ENCODE data around the gene SPG7.

Gene SPG7

DNA sequence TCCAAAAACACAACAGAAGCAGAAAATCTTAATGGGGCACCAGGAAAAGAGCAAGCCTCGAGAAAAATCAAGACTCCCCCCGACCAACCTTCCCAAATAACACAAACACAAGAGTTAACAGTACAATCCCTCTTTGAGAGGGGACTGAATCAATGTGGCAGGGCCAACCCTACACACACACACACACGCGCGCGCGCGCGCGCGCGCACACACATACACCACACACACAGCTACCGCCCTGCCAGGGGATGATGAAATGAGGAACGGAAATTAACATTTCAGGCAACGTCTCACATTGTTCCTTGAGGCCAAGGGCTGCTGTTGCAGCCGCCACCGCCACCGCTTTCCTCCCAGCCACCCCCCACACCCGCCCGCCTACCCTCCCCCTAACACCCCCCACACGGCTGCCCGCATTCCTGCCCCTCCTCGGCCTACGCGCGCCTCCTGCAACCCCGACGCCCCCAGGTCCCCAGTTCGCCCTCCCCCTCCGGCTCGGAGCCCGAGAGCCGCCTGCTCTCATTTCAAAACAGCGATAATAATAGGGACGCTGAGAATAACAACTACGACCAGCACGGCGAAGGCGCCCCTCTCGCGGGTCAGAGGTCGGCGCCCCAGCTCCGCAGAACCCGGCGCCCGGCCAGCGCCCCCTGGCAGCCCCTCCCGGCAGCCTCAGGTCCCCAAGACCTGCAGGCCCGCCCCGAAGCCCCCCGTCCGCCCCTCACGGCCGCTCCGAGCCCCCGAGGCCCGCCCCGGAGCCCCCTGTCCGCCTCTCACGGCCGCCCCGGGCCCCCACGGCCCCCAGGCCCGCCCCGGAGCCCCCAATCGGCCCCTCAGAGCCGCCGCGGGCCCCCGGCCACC lies 18.9 kb upstream of the SPG7 start:
- no peak for DNase-seq

DNA sequence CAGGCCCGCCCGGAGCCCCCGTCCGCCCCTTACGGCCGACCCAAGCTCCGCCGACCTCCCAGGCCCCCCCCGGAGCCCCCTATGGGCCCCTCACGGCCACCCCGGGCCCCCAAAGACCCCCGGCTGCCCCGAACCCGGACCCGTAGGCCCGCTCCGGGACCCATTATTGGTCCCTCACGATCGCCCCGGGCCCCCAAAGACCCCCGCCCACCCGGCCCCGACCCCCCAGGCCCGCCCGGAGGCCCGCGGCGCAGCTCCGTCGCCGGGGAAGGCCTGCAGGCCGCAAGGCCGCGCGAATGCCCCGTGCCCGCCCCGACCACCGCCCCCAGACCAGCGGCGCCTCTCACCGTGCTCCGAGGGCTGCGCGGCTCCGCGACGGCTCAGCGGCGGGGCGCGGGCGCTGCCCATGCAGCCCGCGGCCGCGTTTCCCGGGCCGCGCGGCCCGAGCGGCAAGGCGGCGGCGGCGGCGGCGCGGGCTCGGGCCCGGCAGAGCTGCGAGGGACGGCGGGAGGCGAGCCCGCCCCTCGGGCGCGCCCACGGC lies 18.2 kb upstream of the SPG7 start:
- no peak for DNase-seq

DNA sequence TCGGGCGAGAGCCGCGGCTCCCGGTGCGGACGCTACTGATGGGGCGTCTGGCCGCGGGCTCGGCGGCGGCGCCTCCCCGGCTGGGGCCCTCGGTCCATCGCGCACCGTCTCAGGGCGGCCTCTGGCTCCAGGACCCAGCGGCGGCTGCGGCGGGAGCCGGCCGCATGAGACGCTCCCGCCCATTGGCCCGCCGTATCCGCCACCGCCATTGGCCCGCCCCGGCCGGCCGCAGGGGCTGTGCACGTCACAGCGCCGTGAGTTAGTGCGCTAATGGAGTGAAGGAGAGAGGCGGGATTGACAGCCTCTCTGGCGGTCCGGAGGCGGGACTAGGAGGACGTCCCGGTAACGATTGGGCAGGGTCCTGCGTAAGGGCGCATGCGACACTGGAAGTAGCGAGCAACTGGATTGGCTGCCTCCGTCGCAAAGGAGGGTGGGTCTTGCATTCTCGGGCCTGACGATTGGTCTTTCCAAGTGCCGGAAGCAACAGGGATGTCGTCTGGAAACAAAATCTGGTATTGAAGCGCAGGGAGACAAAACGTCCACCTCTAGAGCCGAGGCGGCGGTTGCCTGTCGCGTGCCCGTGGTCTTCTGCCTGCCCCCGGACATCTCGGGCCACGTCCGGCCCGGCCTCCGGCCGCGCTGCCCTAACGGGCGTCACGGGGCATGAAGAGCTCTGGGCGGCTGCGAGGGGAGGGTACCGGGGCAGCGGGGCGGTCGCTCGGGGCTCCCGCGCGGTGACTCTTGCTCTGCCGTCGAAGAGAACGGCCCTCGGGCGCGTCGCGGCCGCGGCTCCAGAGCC lies 17.6 kb upstream of the SPG7 start, which contains the start of gene ANKRD11:
Gene ANKRD11 (minus strand): TSS at position 123 of the 799 bp plus-strand sequence. CDS start 173,542 bp downstream, outside the sequence.
- peak; percentile 95 for DNase-seq

DNA sequence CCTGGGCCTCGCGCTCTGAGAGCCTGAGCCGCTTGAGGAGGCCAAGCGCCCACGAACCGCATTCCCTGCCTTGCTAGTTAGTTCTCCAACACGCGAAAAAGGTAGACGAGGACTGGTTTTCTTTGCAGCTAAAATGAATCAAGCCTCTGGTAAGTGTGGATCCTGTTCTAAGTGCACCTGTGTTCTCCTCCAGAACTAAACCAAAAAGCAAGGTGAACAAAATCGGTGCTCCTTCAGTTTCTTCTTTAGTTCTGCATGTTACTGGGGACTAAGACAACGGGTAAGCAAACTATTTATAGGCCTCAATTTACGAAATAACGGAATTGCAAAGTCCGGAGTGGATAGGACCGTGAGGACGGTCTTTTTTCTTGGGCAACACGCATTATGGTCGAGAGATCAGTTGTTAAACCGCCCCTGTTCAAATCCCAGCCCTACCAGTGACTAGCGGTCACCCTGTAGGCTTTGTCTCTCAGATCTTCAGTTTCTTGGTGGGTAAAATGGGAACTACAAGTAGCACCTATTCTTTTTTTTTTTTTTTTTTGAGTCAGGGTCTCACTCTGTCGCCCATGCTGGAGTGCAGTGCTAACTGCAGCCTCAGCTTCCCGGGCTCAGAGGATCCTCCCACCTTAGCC lies 16.8 kb upstream of the SPG7 start:
- DNase-seq: no peak

DNA sequence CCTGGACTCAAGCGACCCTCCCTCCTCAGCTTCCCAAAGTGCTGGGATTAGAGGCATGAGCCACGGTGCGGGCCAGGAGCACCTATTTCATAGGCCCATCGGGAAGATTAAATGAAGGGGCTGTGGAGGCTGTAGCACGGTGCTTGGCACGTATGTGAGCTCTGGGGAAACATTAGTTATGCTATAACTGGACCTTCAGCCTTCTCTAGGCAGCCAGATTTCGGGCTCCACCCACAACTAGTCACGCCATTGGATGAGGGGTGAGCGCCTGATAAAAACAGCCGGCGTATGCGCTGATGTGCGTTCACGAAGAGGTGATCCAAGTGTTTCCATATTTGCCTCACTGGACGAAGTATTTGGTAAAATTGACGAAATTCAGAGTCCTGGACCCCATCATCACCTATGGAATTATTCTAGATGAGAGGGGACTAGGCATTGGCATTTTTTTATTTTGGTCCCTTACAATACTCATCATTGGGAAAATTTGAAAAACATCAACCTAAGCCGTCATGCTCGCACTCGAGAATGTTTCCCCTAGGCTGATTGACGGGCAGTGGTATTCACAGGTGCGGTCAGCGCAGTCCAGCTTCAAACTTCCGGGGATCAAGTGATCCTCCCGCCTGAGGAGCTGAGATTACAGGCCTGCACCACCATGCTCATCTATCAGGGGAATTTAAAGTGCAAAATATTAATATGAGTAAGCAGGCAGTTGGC lies 16.1 kb upstream of the SPG7 start:
- DNase-seq: no peak

DNA sequence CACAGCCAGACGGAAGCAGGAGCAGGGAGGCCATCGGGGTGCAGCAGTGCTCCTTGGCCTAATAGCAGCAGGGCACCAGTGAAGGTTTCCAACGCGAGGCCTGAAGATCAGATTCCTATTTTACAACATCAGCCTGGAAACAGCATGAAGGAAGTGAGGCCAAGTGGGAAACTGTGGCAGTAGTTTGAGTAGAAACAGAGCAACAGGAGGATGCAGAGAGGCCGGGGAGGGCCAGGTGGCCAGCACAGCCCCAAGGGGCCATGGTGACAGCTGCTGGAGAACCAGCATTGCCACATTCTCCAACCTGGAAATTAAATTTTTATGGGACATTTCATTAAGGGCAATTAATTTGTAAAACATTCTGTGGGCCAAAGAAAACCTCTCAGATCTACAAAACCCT lies 14.4 kb upstream of the SPG7 start:
- DNase-seq: no peak

DNA sequence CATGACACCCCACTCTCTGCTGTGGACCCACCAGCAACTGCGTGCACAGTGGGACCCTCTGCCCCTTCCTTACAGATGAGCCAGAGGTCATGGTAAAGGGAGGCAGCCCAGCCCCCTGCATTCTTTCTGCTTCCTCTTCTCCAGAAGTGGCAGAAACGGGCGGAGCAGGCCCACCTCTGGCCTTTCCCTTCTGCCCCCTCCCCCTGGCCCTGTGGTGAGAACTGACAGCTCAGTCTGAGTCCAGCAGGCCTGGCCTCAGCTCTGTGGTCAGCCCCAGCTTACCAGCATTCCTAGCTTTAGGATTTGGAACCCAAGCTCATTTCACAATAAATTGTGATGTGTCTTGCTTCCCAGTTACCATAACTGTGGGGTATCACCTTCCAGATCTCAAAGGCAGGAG lies 13.1 kb upstream of the SPG7 start:
- no peak for DNase-seq

DNA sequence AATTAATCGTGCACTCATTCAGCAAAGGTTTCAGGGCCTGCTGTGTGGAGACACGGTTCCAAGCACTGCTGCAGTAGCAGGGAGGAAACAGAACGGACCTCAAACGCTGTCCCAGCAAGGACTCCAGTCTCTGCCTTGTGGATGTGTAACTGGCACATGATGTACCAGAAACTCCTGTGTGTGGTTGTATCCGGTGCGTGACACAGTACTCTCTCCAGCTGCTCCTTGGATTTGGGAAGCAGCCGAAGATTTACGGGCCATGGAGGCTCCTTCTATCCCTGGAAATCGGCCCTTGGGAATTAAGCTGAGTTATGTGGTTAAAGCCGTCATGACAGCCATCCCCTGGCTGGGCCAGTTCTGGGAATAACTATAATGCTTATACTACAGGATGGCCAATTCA lies 9.4 kb upstream of the SPG7 start:
- DNase-seq: no peak

DNA sequence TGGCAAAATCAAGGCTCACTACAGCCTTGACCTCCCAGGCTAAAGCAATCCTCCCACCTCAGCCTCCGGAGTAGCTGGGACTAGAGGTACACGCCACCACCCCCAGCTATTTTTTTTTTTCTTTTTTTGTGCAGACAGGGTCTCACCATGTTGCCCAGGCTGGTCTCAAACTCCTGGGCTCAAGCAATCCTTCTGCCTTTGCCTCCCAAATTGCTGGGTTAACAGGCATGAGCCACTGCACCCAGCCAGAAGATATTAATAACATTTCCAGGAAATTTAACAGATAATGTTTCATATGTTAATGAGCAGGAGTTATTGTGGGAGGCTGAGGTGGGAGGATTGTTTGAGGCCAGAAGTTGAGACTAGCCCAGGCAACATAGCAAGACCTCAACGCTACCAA lies 8.4 kb upstream of the SPG7 start:
- DNase-seq: no peak

DNA sequence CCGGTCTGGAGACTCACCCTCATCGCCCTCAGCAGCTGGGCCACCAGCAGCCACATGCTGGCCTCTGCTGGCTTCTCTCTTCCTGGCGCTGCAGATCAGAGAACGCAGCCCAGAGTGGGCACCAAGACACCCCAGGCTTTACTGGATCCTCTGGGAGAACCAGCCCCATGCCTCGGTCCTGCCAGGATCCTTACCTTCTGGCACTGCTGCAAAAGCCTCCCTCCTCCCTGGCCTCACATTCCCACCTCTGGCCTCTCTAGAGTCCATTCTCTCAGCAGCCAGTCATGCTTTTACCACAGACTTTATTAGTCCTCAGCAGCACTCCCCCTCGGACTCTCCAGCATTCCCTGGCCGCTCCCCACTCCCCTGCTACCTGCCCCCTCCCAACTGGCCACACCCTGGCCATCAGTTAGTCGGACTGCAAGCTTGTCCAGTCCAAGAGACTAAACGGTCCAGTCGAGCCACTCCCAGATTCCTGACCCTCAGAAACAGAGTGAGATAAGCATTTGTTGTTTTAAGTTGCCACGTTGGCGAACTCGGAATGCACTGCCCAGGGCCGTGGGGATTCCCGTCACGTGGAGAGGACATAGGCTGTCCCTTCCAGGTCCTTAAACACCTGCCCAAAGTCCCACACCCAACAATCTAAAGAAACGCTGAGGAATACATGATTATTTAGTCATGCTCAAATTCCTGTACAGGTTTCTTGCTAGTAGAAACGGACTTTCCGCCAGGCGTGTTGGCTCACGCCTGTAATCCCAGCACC lies 5.9 kb upstream of the SPG7 start:
- no peak for DNase-seq

DNA sequence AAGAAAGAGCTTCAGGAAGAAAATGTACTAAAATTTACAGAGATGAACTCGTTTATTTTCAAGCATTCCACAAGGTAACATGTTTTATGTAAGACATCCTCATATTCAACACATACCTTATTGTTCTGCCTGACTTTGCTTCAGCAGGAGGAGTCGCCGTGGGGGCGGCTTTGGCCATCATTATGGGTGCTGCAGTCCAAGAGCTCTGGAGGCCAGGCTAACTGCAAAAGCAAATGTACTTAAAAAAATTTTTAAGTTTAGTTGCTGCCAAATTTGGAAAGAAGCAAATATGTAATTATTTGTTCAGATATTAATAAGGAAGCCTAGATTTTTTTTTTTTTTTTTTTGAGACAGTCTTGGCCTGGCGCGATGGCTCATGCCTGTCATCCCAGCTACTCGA lies 4.1 kb upstream of the SPG7 start:
- no peak for DNase-seq

DNA sequence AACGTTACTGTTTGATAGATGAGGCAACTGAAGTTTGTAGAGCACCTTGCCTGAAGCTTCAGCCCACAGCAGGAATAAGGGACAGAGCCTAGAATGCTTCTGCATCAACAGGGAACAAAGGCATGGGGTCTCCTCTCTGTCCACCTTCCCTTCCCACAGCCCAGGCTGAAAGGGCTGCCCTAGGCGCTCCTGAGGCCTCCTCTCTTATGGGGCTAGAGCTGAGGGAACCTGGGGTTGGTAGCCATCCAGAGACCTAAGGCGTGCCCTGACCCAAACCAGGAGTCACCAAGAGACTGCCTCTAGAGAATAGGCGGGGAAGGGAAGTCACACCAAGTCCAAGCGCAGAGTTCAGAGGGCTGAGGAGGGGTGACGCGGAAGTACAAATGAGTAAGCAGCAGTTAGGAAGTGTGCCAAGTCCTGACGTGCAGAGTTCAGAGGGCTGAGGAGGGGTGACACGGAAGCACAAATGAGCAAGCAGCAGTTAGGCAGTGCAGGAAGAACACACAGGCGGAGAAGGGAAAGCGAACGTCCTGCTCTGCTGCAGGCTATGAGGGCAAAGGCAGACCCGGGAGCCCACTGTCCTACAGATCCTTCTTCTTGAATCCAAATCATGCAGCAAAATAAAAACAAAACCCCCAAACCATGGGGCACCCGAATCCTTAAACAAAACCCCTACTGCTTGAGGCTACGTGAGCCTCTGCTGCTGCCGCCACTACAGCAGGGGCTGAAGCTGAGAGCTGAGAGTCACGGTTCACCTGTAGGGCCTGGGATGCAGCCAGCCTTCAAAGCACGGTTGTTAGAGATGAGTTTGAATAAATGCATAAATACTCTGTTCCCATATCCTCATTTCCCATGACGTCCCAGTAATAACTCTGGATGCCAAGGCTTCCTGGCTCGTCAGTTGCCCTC lies 2.7 kb upstream of the SPG7 start:
- no peak for DNase-seq

DNA sequence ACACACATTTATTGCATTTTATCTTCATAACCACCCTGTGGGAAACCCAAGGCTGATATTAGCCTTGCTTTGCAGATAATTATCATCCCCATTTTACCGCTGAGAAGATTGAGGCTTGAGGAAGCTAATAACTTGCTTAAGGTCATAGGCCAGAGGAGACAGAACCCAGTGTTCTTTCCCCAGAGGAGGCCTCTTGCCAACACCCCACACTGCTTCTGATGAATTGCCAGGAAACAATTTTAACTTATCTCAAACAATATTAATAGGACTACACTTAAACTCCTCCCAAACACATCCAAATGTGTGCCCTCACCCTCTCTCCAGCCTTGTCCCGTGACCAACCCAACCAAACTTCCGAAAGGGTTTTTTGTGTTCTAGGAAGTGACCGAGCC lies 2.1 kb upstream of the SPG7 start:
- DNase-seq: no peak

DNA sequence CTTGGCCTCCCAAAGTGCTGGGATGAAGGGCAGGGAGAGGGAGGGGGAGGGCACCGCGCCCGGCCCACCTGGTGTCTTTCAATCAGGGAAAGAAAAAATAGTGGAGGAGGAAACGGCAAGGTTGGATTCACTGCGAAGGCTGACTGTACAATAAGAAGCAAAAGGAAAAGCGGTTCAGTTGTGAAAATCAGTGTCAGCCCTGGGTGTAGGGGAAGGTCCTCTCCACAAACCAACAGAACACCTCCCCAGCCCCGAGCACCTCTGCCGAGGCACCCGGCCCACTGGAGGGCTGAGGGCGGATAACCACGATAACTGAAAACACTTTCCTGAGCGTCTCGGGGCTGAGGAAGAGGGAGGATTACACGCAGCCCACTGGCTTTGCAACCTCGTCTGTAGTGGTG lies 1.4 kb upstream of the SPG7 start:
- DNase-seq: no peak

DNA sequence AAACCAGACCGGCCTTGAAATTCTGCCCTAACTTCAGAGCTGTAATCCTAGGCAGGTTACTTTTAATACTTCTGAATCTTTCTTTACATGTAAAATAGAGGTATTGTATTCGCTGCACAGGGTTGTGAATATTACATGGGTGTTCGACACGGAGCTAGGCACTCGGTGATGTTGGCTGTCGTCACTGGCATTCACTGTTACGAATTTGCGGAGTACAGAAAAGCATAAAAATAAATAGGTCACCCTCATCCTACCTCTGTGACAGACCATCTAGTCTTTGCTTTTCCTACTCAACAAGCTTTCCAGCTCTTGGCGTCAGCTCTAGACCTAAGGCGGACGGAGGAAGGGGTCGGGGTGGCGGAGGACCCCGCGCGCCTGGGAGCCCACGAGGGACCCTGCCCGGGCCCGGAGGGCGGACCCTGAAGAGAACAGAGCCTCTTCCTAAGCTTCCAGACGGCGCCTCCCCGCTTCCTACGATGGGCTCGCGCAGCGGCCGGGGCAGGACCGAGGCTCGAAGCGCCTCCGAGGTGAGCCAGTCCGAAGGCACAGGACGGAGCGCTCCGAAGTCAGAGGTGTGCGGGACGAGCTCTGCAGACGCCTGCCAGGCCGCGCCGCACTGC lies 879 bp upstream of the SPG7 start:
- DNase-seq: no peak

DNA sequence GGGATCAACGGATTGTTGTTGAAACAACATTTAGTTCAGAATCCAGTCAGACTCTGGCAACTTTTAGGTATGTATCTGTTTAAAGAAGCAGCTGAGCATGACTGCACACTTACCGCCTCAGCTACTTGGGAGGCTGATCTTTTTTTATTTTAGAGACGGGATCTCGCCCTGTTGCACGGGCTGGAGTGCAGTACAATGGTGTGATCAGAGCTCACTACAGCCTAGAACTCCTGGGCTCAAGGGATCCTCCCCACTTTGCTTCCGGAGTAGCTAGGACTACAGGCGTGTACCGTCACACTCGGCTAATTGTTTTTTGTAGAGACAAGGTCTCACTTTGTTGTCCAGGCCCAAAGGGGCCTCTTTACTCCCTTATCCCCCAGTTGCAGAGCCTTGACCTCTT lies 2.3 kb downstream of the SPG7 start:
- no peak for DNase-seq

DNA sequence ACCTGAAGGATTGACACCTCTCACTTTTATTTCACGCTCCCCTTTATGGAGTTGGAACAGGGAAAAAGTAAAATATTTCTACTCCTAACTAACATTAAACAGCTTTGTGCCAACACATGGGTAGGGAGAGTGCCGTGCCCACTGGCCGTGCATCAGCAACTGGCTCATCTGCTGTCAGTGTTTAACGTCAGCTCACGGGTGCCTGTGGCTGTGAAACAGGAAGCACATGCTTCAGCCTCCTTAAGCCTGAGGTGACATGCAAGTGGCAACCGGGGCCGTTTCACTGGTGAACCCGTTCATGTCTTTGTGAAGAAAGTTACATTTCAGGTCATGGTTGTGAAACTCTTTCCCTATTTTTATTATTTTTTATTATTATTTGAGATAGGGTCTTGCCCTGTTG lies 3.2 kb downstream of the SPG7 start:
- DNase-seq: no peak

DNA sequence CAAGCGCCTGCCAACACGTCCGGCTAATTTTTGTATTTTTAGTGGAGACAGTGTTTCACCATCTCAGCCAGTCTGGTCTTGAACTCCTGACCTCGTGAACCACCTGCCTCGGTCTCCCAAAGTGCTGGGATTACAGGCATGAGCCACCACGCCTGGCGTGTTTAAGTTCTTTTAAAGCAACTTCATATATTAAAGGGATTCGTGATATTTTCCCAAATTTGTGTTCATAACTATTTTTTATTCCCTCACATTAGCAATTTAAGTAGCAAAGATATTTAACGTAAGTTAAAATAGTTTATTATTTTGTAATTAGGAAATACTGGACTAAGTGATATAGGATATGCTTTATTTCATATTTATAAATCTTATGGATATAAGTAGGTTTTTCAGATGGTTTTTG lies 4.2 kb downstream of the SPG7 start:
- DNase-seq: no peak

DNA sequence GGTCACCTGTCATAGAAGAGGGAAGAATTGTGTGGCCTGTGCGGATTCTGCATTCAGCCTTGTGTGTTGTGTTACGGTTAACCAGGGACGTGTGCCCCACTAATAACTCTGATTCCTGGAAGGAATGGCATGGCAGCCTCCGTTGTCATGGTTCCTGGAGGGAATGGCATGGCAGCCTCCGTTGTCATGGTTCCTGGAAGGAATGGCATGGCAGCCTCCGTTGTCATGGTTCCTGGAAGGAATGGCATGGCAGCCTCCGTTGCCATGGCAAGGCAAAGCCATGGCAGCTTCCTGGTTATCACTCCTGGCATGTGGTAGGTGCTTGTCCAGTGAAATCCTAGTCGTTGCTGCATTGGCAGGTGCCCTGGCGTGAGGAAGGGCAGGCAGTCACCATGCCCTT lies 8.9 kb downstream of the SPG7 start:
- DNase-seq: no peak

DNA sequence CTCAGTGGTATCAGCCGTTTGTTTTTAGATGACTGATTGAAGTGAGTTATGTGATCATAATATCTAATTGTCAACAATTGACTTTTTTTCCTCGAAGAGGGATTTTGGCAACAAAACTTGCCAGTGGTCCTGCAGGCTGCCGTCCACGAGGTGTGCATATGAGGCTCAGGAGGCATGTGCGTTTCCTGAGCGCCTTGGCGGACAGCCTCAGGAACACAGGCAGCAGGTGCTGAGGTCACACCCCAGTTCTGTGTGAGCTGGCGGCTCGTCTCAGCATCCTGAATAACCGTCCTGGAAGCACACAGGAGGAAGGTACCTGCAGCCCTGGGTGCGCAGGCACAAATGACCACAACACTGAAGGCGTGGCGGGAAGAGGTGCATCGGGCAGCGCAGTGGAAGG lies 11.7 kb downstream of the SPG7 start:
- no peak for DNase-seq

DNA sequence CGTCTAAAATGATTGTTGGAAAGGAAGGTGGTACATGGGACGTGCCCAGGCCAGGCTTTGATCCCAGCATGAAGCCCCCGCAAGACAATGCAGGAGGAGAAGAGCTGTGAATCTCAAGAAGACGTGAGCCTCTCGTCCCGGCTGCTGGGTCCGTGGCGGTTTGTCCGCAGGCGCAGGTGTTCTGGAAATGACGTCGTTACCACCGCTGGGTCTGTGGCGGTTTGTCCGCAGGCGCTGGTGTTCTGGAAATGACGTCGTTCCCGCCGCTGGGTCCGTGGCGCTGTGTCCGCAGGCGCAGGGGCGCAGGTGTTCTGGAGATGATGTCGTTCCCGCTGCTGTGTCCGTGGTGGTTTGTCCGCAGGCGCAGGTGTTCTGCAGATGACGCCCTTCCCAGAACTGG lies 14.1 kb downstream of the SPG7 start:
- DNase-seq: no peak
